CD4-positive, alpha-beta T cell treated with Interleukin-15 for 4 hours (primary cell): ENCODE results near the gene MAT2A.
"Not testable (repeated sequence)": the region's sequence is repeated elsewhere in the genome, so short reads cannot be mapped to it uniquely, and the experiment has no call there.

Experiments used
- DNase-seq: peaks from one replicate; pipeline ENCODE4 v3.0.0-alpha.2; 2020; ENCODE audit warnings: low spot score

MAT2A gene

GRCh38 chr2:85579266-85579935, 40.4 kb downstream of the MAT2A start:
- no peak for DNase-seq

GRCh38 chr2:85580206-85580605, 41.2 kb downstream of the MAT2A start:
- DNase-seq = no peak

DNA sequence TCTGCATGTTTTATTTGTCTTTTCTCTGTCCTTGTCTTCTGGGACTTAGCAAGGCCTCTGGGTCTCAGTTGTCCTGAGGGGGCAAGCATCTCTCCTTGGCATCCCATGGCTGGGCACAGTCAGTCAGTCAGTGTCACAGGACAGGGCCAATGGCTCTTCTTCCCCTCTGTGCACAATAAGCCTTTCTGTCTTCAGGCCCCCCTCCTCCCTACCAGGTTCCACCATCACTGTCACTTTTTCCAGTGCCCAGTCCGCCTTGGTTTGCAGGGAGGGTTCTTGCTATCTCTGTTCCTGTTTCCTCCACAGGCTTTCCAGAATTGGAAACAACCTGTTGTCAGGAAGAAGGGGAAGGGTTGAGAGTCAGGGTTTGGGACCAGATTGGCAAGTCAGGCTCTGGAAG, 43.5 kb downstream of the MAT2A start:
- no peak for DNase-seq

- DNase-seq = no peak
Measured at GRCh38 chr2:85583667-85584353, 44.8 kb downstream of the MAT2A start.

DNA sequence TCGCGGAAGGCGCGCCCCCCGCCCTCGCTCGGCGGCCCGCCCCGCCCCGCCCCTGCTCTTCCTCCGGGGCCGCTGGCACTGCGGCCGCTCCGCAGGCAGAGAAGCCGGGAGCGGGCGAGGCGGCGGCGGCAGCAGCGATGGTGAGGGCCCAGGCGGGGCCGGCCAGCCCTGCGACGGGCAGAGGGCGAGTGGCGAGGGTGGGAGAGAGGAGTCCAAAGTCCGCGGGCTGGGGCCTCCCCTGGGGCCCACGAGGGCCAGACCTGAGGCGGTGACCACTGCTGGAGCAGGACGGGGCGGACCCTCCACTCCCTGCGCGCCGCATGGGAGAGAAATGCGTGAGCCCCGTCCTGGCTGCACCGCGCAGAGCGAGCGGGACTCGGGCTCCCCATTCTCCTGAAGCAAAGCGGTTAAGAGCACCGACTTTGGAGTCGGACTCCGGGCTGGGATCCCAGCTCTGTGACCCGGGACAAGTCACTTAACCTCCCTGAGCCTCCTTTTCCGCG, 45.4 kb downstream of the MAT2A start, which contains the start of gene VAMP5:
Gene VAMP5, plus strand, starts transcription at position 78 of the 503 bp plus-strand sequence. Its CDS starts 60 bp downstream, at position 138.
- DNase-seq = no peak

DNA sequence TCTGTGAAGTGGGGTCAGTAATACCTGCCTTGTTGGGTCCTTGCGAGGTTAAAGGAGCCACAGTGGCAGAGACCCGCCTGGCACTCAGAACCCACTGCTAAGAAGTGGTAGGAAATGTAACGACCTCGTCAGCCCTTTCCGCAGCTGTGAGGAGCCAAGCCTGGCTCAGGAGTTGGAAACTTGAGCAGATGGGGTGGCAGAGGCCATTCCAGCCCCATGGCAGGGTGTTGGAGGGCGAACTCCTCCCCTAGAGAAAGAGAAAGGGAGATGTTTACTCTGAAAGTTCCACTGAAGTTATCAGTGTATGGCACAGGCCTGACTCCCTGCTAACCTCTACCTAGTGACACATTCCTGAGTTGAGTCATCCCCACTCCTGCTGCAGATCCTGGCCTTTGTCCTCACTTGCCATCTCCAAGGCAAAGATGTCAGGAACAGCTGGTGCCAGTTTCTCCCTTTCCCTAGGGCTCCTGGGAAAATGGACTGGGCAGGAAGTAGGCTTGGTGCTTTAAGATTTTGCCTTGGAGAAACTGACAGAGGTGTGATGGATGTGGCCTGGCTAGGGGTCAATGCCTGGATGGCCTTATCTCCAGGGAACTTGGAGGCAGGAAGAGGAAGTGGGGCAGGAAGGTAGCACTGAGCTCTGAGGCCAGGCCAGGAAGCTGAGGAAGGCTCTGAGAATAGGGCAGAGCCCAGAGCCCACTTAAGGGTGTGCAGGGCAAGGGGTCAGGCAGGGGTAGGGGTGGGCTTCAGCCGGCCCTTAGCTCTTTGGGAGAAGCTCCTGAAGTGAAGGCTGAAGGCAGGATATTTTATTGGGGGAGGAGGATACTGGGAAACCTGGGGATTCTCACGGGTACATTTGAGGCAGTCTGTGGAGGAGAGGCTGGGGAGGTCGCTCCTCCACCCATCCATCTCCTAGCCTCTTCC, 46.2 kb downstream of the MAT2A start:
- no peak for DNase-seq

DNA sequence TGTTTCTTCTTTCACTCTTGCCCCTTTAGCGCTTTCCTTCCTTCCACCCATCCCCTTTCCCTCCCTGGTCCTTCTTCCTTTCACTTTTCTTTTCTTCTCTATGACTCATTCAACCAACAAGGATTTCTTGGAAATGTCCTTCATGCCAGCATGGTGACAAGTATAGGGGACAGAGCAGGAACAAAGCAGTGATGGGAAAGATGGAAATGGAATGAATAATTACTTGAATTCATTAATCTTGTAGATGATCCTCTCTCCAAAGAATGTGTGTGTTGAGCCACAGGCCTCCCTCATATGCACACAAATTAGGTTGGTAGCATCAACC, 46.8 kb downstream of the MAT2A start:
- no peak for DNase-seq

- no peak for DNase-seq
Measured at GRCh38 chr2:85588236-85588635, 49.3 kb downstream of the MAT2A start.

DNA sequence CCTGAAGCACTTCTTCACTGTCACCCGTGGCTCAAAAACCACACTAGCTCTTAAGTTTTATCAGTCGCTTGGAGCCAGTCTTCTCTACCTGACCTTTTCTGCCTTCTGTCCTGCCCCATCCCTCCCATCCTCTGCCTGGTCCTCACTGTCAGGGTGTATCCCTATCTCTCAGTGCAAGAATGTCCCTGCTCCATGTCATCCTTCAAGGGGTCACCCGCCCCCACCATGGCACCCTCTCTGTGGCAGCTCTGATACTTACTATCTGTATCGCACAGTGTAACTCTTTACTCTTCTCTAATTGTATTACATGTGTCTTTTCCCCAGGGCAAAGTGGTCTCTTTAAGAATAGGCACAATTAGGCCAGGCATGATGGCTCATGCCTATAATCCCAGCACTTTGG, 49.7 kb downstream of the MAT2A start:
- DNase-seq = no peak

DNA sequence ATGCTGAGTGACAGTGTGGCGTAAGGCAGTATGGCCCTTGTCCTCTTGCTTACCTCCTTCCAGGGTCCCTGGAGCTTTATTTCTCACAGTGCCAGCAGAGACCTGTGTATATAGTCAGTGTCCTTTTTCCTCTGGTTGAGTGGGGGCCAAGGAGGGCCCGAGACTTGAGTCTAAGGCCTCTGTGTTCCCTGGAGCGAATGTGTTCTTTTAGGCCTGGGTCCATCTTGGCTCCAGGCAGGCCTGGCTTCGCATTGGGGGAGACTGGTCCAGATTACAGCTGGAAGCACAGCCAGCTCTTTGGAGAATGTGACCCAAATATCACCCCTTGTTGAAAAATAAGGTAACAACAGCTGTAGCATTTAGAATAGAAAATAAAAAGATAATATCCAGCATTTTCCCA, 50.2 kb downstream of the MAT2A start:
- DNase-seq = no peak

DNA sequence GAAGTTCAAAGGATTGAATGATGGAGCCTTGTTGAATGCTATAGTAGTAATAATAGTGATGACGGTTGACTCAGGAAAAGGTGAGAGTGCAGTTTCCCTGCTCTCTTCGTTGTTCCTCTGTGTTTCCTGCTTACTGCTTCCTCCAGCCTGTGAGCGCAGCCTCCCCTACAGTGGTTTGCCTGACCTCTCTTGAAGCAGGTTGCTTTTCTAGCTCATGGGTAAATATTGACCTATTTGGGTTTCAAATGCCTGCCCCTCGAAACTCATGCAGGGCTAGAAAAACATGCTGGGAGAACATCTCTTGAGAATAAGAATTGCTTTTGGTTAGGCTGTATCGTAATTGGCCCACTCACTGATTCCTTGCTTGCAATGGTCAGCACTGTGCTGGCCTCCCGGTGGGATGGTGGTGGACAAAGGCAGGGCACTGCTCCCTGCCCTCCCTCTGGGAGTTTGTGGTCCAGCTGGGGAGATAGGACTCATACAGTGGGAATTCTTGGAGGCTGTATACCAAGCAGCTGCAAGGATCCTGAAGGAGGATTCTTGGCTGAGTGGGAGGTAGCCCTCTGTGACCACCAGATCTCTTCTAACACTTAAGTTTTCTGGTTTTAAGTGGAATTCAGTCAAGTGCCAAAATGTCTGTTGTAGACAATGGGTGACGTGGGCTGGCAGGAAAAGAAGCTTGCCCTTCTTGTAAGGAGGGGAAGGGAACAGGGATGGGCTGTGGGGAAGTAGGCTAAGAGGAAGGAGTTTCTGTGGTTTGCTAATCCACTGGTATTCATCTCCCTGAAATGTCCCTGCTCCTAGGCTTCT, 51.2 kb downstream of the MAT2A start:
- no peak for DNase-seq

DNA sequence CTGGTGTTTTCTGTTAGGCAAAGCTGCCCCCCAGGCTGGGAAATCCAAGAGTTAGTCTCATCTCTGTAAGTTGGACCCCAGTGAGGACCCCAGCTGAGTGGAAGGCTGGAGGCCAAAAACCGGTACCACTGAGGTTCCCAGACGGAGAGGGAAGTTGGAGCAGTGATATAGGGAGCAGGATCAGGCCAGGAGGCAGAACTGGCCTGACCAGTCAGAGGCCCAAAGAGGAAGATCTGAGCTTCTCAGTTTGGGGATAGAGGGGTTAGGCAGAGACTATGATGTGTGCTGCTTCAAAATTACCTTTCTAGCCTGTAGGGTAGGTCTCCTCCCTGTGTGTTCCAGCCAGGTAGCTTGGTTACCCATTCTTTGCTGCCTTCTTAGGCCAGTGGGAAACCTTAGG, 52.0 kb downstream of the MAT2A start:
- no peak for DNase-seq

GRCh38 chr2:85591563-85591962, 52.6 kb downstream of the MAT2A start:
- DNase-seq = no peak

DNA sequence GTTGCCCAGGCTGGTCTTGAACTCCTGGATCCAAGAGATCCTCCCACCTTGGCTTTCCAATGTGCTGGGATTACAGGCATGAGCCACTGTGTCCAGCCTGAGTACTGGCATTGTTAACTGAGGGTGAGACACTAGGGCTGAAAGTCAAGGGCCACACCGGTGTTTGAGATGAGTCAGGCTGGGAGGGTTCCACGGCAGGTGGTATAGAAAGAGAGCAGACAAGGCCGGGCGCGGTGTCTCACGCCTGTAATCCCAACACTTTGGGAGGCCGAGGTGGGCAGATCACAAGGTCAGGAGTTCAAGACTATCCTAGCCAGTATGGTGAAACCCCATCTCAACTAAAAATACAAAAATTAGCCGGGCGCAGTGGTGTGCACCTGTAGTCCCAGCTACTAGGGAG, 53.3 kb downstream of the MAT2A start:
- DNase-seq = not testable (repeated sequence)

DNA sequence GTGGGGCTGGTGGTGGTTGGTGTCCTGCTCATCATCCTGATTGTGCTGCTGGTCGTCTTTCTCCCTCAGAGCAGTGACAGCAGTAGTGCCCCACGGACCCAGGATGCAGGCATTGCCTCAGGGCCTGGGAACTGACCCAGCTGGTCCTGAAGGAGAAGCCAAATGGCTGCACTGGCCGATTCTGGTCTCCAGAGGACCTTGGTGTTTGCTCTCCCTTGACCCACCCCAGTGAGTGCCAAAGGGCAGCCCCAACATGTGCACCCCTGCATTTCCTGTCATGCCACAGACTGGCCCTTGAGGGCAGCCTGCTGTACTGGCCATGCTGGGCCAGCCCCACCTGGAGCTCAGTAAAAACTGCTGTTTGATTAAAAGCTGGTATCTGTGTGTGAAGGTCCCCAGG, 54.1 kb downstream of the MAT2A start:
- no peak for DNase-seq
